ENCODE measurements around the gene GRID1.

Gene GRID1

GRCh38 chr10:86339226-86339865 lies 27.2 kb downstream of the GRID1 start:
- no peak overlapping the region for H3K4me3 ChIP-seq (ENCODE audit: low read length)
- no peak for DNase-seq (ENCODE audit: low read depth)
- TF ChIP-seq CTCF (IDR thresholded peaks at IDR 0.05; ENCODE audit: insufficient read depth, low read depth, low read length, missing control alignments), result no peak

DNA sequence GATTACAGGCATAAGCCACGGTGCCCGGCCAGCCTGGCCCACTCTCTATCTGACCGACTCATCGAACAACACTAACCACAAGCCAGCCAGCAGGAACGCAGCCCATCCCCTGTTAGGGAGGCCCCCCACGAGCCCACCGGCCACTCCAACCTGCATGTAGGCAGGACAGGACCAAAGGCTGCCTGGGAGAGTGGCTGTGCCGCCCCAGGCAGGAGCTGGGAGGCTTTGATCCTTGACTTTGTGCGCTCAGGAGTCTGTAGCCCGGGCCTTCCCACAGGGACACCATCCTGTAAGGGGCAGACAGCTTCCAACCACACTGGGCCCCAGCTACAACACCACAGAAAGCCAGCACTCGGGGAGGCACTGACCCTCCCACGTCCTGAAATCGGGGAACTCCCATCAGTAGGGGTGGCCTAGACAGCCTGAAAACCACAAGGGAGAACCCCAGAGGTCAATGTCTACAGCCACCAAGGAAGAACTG lies 29.4 kb downstream of the GRID1 start:
- DNase-seq (ENCODE audit: low read depth), result no peak
- no peak for TF ChIP-seq CTCF (IDR thresholded peaks at IDR 0.05; ENCODE audit: insufficient read depth, low read depth, low read length, missing control alignments)
- no peak overlapping the region for H3K4me3 ChIP-seq (ENCODE audit: low read length)

- no peak overlapping the region for H3K4me3 ChIP-seq (ENCODE audit: low read length)
- no peak for TF ChIP-seq CTCF (IDR thresholded peaks at IDR 0.05; ENCODE audit: insufficient read depth, low read depth, low read length, missing control alignments)
- DNase-seq (ENCODE audit: low read depth), result no peak
Observed at GRCh38 chr10:86336341-86336740, 30.3 kb downstream of the GRID1 start.

DNA sequence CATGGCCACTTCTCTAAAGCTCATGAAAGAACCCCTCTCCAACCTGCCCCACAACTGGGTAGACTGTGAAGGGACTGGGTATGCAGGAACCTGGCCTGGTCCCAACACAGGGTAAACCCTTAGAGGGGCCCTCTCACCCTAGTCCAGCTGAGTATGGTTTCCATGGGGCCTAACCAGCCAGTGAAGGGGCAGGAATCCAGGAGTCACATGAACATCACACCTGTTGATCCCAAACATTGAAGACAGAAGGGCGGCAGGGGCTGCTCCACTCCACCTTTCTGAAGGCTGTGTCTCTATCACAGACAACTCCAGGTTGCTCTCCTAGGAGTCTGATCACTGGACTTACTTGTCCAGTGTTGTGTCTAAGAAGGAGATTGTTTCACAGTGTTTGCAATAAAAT lies 30.8 kb downstream of the GRID1 start:
- no peak overlapping the region for H3K4me3 ChIP-seq (ENCODE audit: low read length)
- no peak for TF ChIP-seq CTCF (IDR thresholded peaks at IDR 0.05; ENCODE audit: insufficient read depth, low read depth, low read length, missing control alignments)
- no peak for DNase-seq (ENCODE audit: low read depth)

GRCh38 chr10:86335257-86335656 lies 31.3 kb downstream of the GRID1 start:
- no peak for TF ChIP-seq CTCF (IDR thresholded peaks at IDR 0.05; ENCODE audit: insufficient read depth, low read depth, low read length, missing control alignments)
- DNase-seq (ENCODE audit: low read depth), result no peak
- H3K4me3 ChIP-seq (ENCODE audit: low read length), result no peak overlapping the region

DNA sequence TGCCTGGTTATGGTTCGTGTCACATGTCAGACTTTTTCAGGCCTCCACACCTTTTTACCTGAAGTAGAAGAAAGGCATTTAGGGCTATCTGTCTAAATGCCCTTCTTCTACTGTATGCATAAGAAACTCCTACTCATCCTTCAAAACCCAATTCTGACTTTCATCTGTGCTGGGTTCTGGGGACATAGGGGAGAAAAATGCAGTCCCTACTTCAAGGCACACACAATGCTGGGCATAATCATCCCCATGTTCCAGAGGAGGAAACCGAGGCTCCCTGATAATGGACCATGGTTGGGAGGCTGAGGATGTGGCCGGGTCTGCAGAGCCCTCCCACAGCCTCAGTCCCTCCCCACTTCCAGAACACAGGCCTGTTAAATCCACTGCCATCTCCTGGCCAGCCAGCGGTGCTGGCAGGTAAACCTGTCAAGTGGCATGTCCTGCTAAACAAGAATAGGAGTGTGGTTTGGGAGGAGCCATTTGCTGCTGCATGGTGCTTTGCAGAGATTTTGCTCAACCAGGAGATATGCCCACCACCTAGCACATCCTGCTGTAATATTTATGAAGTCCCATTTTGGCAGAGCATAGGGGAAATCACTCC lies 32.0 kb downstream of the GRID1 start:
- peak; percentile 47 for TF ChIP-seq CTCF (IDR thresholded peaks at IDR 0.05; ENCODE audit: insufficient read depth, low read depth, low read length, missing control alignments)
- H3K4me3 ChIP-seq (ENCODE audit: low read length), result no peak overlapping the region
- DNase-seq (ENCODE audit: low read depth), result peak; percentile 39
